ENCODE results near the gene CDK5. TPM values are rescaled to one million over a fixed set of nuclear protein-coding genes. Genes with fewer than 3 reads are reported as not detected.

The CDK5 gene
- total and polyA plus RNA-seq, 2 donors (not counting 1 experiment from before 2014, with no cell fraction given) = 8.2 to 8.4 TPM

DNA sequence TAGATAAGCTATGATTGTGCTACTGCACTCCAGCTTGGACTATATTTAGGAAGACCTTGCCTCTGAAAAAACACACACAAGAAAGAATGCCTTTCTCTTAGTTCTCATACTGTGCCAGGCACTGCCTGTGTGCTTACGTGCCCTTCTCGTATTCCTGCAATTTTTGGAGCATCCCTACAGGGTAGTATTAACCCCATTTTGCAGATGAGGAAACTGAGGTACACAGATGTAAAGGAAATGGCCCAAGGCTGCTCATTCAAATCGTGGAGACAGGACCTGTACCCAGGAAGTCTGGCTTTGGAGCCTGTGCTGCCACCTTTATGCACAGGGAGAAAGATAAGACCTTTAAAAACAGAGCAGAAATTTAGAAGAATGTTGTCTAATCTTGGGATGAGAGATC lies 45.3 kb upstream of the CDK5 start:
- TF ChIP-seq CTCF (IDR thresholded peaks at IDR 0.05) (no peak), EZH2 (IDR thresholded peaks at IDR 0.05; ENCODE audit: borderline replicate concordance, insufficient read depth, low read depth, low read length, poor library complexity, severe bottlenecking) (no peak)
- Histone ChIP-seq H3K27ac (ENCODE audit: low read length in 2 of 2) (no peak overlapping the region), H3K4me3 (ENCODE audit: control extremely low read depth in 1 of 5, extremely low read depth in 1 of 5, insufficient read depth in 1 of 5, low read depth in 2 of 5, low read length in 4 of 5) (no peak overlapping the region), H2AFZ (ENCODE audit: insufficient read depth, low read depth, low read length, poor library complexity, severe bottlenecking) (no peak overlapping the region), H3K79me2 (ENCODE audit: control insufficient read depth, insufficient read depth, low read length) (no peaks in the 10 kb centered on the region), H3K9me3 (ENCODE audit: control extremely low read depth in 1 of 3, control insufficient read depth in 2 of 3, insufficient read depth in 1 of 3, low read length in 2 of 3) (no peaks in the 10 kb centered on the region), H3K9ac (ENCODE audit: low read length) (no peak overlapping the region), H3K4me2 (replicated peaks; ENCODE audit: low read depth, low read length, poor library complexity, severe bottlenecking) (no peak overlapping the region), H3K36me3 (replicated peaks in 1 of 2; ENCODE audit: control extremely low read depth in 1 of 2, control insufficient read depth in 1 of 2, extremely low read depth in 1 of 2, insufficient read depth in 2 of 2, low read length in 1 of 2) (no peaks in the 10 kb centered on the region), H3K4me1 (ENCODE audit: control insufficient read depth in 2 of 2, insufficient read depth in 2 of 2, low read length in 2 of 2) (no peaks in the 10 kb centered on the region), H3K27me3 (replicated peaks in 1 of 4; ENCODE audit: control extremely low read depth in 1 of 4, control insufficient read depth in 3 of 4, insufficient read depth in 4 of 4, low read length in 3 of 4) (peaks cover 0 to 2% (median 0%) of the 10 kb centered on the region in 4 experiments), H4K20me1 (ENCODE audit: control insufficient read depth, insufficient read depth, low read length, poor library complexity, severe bottlenecking) (no peaks in the 10 kb centered on the region)
- ATAC-seq (ENCODE audit: low read depth) (no peak), DNase-seq (no peak)
- H3K4me3 Mint-ChIP-seq = no peak overlapping the region
- ChIA-PET CTCF (interaction anchor here (1.2 kb wide), 1 partner anchor 21 kb away, joined by 5 read pairs; no protein-coding TSS in a partner anchor), POLR2A (no interaction called here)
- H3K4me1 Mint-ChIP-seq = no peaks in the 10 kb centered on the region
- 71% methylated on average over 3 of the region's 3 CpGs for WGBS (ENCODE audit: insufficient coverage)
- no peaks in the 10 kb centered on the region for H3K9me3 Mint-ChIP-seq (ENCODE audit: insufficient read depth)
- H3K27ac Mint-ChIP-seq = no peak overlapping the region
- peaks cover 10% of the 10 kb centered on the region for H3K27me3 Mint-ChIP-seq
- intact Hi-C loops (cut with micrococcal nuclease) = no loop called here

DNA sequence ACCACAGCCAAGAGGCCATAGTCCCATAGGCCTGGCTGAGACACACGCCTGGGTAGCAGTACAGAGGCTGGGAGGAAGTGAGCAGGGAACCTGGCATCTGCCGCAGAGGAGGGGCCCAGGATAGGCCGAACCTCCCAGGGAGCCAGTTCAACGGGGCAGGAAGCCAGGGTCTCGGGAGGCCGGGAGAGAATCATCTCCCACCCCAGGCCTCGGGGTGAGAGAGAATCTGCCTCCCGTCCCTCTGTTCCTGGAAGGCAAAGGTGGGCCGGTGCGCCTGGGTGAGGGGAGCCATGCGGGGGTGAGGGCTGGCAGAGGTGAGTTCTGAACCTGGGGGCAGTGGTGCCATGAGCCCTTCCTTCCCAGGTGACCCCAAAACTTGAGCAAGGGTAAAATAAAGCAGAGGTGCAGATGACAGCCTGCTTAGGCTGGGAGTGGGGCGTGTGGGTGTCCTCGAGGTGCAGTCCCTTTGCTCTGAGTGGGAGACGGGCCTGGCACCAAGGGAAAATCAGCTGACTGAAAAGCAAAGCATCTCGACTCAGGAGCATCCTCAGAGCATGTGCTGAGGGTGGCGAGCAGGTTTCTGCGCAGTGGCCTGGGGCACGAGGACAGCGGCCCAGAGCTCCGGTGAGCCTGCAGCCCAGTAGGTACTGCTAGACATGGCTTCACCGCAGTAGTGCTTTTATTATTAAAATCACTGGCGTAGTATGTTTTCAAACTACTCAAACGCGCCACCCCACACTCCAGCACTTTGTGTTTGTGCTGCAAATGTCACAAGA lies 44.1 kb upstream of the CDK5 start:
- Mint-ChIP-seq H3K27ac (no peak overlapping the region), H3K9me3 (ENCODE audit: insufficient read depth) (no peaks in the 10 kb centered on the region), H3K4me3 (no peak overlapping the region), H3K27me3 (peaks cover 10% of the 10 kb centered on the region), H3K4me1 (no peaks in the 10 kb centered on the region)
- no peaks in the 10 kb centered on the region for H3K36me3 ChIP-seq (replicated peaks in 1 of 2; ENCODE audit: control extremely low read depth in 1 of 2, control insufficient read depth in 1 of 2, extremely low read depth in 1 of 2, insufficient read depth in 2 of 2, low read length in 1 of 2)
- WGBS (ENCODE audit: insufficient coverage) = 82% methylated on average over 22 of the region's 24 CpGs
- DNase-seq = no peak
- H3K9me3 ChIP-seq (ENCODE audit: control extremely low read depth in 1 of 3, control insufficient read depth in 2 of 3, insufficient read depth in 1 of 3, low read length in 2 of 3) = no peaks in the 10 kb centered on the region
- no peak overlapping the region for H3K9ac ChIP-seq (ENCODE audit: low read length)
- H3K4me2 ChIP-seq (replicated peaks; ENCODE audit: low read depth, low read length, poor library complexity, severe bottlenecking) = no peak overlapping the region
- no peaks in the 10 kb centered on the region for H3K79me2 ChIP-seq (ENCODE audit: control insufficient read depth, insufficient read depth, low read length)
- H2AFZ ChIP-seq (ENCODE audit: insufficient read depth, low read depth, low read length, poor library complexity, severe bottlenecking) = no peak overlapping the region
- TF ChIP-seq CTCF (IDR thresholded peaks at IDR 0.05) = no peak
- TF ChIP-seq EZH2 (IDR thresholded peaks at IDR 0.05; ENCODE audit: borderline replicate concordance, insufficient read depth, low read depth, low read length, poor library complexity, severe bottlenecking) = no peak
- H3K4me1 ChIP-seq (ENCODE audit: control insufficient read depth in 2 of 2, insufficient read depth in 2 of 2, low read length in 2 of 2) = no peaks in the 10 kb centered on the region
- ChIA-PET POLR2A (no interaction called here), CTCF (interaction anchor here (1.0 kb wide), 1 partner anchor 9 kb away, joined by 3 read pairs; no protein-coding TSS in a partner anchor)
- intact Hi-C loops (cut with micrococcal nuclease) = no loop called here
- H4K20me1 ChIP-seq (ENCODE audit: control insufficient read depth, insufficient read depth, low read length, poor library complexity, severe bottlenecking) = no peaks in the 10 kb centered on the region
- H3K27ac ChIP-seq (ENCODE audit: low read length in 2 of 2) = no peak overlapping the region
- no peak for ATAC-seq (ENCODE audit: low read depth)
- peaks cover 0 to 2% (median 0%) of the 10 kb centered on the region in 4 experiments for H3K27me3 ChIP-seq (replicated peaks in 1 of 4; ENCODE audit: control extremely low read depth in 1 of 4, control insufficient read depth in 3 of 4, insufficient read depth in 4 of 4, low read length in 3 of 4)
- H3K4me3 ChIP-seq (ENCODE audit: control extremely low read depth in 1 of 5, extremely low read depth in 1 of 5, insufficient read depth in 1 of 5, low read depth in 2 of 5, low read length in 4 of 5) = no peak overlapping the region
